Measurements from ENCODE around the gene CFAP141.

GRCh38 chr1:154190550-154190949, 15.6 kb downstream of the CFAP141 start:
- no peak for TF ChIP-seq EZH2phosphoT487 (IDR thresholded peaks at IDR 0.05; ENCODE audit: insufficient read depth, low read depth)
- no peak for TF ChIP-seq EZH2 (IDR thresholded peaks at IDR 0.05; ENCODE audit: insufficient read depth, poor library complexity, severe bottlenecking)
